Esophagus muscularis mucosa (tissue), 4 donors: ENCODE data around the gene FRMD4A. TPM values are rescaled to one million over a fixed set of nuclear protein-coding genes. Genes with fewer than 3 reads are reported as not detected.
"Not testable (repeated sequence)": the region's sequence is repeated elsewhere in the genome, so short reads cannot be mapped to it uniquely, and the experiment has no call there.

Experiments
- DNase-seq: peaks from one replicate; pipeline ENCODE4 v3.0.0-alpha.2; 2017; ENCODE audit errors: extremely low spot score
- H3K27ac ChIP-seq, 4 donors: fragments of 200-600 bp; sonication (generic); replicated peaks in 1 of 4; 1 replicate in 3 of 4; 2 replicates in 1 of 4; pipeline ENCODE4 v1.5.1; 2016 to 2019; ENCODE audit warnings: mild to moderate bottlenecking in 1 of 4
- H3K27me3 ChIP-seq, 4 donors: fragments of 200-600 bp; sonication (generic); one replicate each; pipeline versions ENCODE4 v1.5.1 to v1.6.0; 2016 to 2019
- H3K36me3 ChIP-seq, 4 donors: fragments of 200-600 bp; sonication (generic); one replicate each; pipeline ENCODE4 v1.5.1; 2016 to 2019
- H3K4me1 ChIP-seq, 4 donors: fragments of 200-600 bp; sonication (generic); one replicate each; pipeline ENCODE4 v1.5.1; 2016 to 2019
- H3K4me3 ChIP-seq, 4 donors: fragments of 200-600 bp; sonication (generic); 1 replicate in 2 of 4; 2 replicates in 2 of 4; pipeline ENCODE4 v1.5.1; 2016 to 2019; ENCODE audit warnings: mild to moderate bottlenecking in 4 of 4, moderate library complexity in 1 of 4
- H3K9me3 ChIP-seq, 4 donors: fragments of 200-600 bp; sonication (generic); 1 replicate in 3 of 4; 2 replicates in 1 of 4; pipeline ENCODE4 v1.5.1; 2016 to 2019
- EP300 ChIP-seq: sonication (generic); formaldehyde crosslinking; IDR thresholded peaks from one replicate; pipeline ENCODE4 v1.6.1; 2017; ENCODE audit warnings: antibody characterized with exemption
- POLR2A ChIP-seq: fragments of 450-650 bp; IDR thresholded peaks from one replicate; pipeline ENCODE4 v1.6.1; 2017; ENCODE audit warnings: antibody characterized with exemption, moderate library complexity, mild to moderate bottlenecking, low read depth
- POLR2AphosphoS5 ChIP-seq, 2 donors: sonication (generic); formaldehyde crosslinking; IDR thresholded peaks; one replicate each; pipeline ENCODE4 v1.6.1; 2017; ENCODE audit warnings: antibody characterized with exemption in 2 of 2
- WGBS: methylation state at CpG from one replicate; pipeline ENCODE4 v1.1.5; 2018; 5-methylcytosine and 5-hydroxymethylcytosine counted together
- intact Hi-C: fragments of 100-400 bp; cut with DNase I; formaldehyde crosslinking; loops from one replicate; pipeline ENCODE4 v1.15.1; 2023
- total RNA-seq, 4 donors: library from RNA; depleted of rRNA; stranded (reverse); fragments of >200 nt; gene quantifications; one replicate each; pipeline versions ENCODE4 v1.1.0 to v1.2.1, GENCODE V29; 2016
- TF ChIP-seq, protein P1 (sequence below), 3 experiments: fragments of 200-600 bp in 2 of 3; fragments of 450-650 bp in 1 of 3; sonication (generic) in 2 of 3; IDR thresholded peaks; one replicate each; pipeline ENCODE4 v1.5.1; 2017 to 2019; ENCODE audit warnings: antibody characterized with exemption in 3 of 3, mild to moderate bottlenecking in 2 of 3, moderate library complexity in 1 of 3

The FRMD4A gene
- total RNA-seq, 4 donors from 2014 or later = 17.0 to 28.8 (median 21.8) TPM

DNA sequence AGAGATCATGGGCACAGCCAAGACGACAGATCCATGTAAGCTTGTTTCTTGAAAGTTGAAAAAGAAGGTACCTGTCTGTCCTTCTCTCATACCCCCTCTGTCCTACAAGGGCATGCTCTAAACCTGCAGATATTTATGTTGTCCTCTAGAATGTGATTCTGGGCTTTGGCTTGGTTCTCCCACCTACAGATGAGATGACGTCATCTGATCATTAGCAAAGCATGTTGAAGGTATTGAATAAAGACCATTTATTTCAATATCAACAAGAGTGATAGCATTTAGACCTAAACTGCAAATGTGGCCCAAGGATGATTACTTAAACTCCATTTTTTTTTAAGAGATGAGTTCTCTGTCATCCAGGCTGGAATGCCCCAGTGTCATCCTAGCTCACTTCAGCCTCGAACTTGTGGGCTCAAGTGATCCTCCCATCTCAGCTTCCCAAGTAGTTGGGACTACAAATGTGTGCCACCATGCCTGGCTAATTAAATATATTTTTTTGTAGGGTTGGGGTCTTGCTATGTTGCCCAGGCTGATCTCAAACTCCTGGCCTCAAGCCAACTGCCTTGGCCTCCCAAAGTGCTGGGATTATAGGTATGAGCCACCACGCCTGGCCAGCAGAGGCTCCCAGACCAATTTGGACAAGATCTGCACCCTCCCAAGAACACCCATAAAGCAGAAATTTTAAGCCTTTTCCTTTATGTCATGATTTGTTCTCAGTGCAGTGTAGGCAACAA lies 559.8 kb downstream of the FRMD4A start:
- Histone ChIP-seq H3K27me3 (no peaks in the 10 kb centered on the region), H3K4me1 (peaks cover 0 to 4% (median 2%) of the 10 kb centered on the region in 4 donors), H3K27ac (no peak overlapping the region), H3K36me3 (peaks cover 0 to 10% (median 0%) of the 10 kb centered on the region in 4 donors), H3K4me3 (no peak overlapping the region), H3K9me3 (no peaks in the 10 kb centered on the region)
- intact Hi-C loops = no loop called here
- no peak for DNase-seq
- TF ChIP-seq, protein P1, sequence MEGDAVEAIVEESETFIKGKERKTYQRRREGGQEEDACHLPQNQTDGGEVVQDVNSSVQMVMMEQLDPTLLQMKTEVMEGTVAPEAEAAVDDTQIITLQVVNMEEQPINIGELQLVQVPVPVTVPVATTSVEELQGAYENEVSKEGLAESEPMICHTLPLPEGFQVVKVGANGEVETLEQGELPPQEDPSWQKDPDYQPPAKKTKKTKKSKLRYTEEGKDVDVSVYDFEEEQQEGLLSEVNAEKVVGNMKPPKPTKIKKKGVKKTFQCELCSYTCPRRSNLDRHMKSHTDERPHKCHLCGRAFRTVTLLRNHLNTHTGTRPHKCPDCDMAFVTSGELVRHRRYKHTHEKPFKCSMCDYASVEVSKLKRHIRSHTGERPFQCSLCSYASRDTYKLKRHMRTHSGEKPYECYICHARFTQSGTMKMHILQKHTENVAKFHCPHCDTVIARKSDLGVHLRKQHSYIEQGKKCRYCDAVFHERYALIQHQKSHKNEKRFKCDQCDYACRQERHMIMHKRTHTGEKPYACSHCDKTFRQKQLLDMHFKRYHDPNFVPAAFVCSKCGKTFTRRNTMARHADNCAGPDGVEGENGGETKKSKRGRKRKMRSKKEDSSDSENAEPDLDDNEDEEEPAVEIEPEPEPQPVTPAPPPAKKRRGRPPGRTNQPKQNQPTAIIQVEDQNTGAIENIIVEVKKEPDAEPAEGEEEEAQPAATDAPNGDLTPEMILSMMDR (IDR thresholded peaks at IDR 0.05) = no peak
- TF ChIP-seq EP300 (no peak), POLR2A (no peak), POLR2AphosphoS5 (IDR thresholded peaks at IDR 0.05) (no peak)
- WGBS = 92% methylated on average over 4 of the region's 4 CpGs

DNA sequence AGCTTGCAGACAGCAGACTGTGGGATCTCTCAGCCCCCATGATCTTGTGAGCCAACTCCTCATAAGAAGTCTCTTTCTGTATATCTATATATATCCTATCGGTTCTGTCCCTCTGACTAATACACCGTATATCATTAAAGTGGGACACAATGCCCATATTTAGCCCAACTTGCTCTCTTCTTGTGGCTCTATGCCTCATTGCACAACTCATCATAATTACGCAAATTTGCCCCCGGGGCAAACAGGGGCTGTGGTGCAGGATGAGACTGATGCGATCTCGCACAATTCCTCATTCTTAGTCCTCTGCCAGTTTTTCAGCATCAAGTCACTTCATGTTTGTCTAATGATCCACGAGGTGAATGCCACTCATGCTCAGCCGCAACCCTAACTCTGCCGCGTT lies 560.8 kb downstream of the FRMD4A start:
- WGBS = 92% methylated on average over 10 of the region's 10 CpGs
- no peaks in the 10 kb centered on the region for H3K9me3 ChIP-seq
- H3K4me1 ChIP-seq = peaks cover 0 to 10% (median 6%) of the 10 kb centered on the region in 4 donors
- intact Hi-C loops = no loop called here
- TF ChIP-seq, protein P1 (IDR thresholded peaks at IDR 0.05) = no peak
- TF ChIP-seq EP300 (no peak), POLR2AphosphoS5 (IDR thresholded peaks at IDR 0.05) (no peak)
- H3K36me3 ChIP-seq = peaks cover 0 to 10% (median 0%) of the 10 kb centered on the region in 4 donors
- no peak overlapping the region for H3K4me3 ChIP-seq
- no peak overlapping the region for H3K27ac ChIP-seq
- H3K27me3 ChIP-seq = no peaks in the 10 kb centered on the region
- no peak for DNase-seq

DNA sequence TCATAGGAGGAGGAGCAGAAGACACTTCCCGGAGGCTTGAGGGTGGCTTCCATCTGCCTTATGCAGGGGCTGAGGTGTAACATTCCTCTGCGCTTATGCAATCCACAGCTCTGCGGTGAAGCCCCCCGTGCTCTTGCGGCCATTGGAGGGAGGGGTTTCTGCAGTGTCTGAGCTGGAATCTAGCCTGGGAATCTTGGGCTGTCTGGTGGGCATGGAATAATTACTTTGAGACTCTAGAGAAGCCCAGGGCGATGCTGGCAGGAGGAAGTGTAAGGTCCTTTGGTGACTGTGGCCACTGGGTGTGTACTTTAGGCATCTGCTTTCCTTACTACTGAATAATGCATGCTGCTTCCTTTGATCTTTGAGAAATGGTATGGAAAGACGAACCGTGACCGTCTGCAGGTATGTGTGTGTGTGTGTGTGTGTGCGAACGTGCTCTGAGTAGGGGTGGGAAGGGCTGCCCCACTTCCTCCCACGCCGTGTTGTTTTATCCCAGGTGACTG lies 563.0 kb downstream of the FRMD4A start:
- Histone ChIP-seq H3K4me3 (no peak overlapping the region), H3K27me3 (no peaks in the 10 kb centered on the region), H3K27ac (no peak overlapping the region), H3K9me3 (no peaks in the 10 kb centered on the region), H3K36me3 (peaks cover 0 to 10% (median 0%) of the 10 kb centered on the region in 4 donors), H3K4me1 (peaks cover 0 to 11% (median 2%) of the 10 kb centered on the region in 4 donors)
- intact Hi-C loops = no loop called here
- 81% methylated on average over 13 of the region's 13 CpGs for WGBS
- DNase-seq = no peak
- no peak for TF ChIP-seq EP300
- TF ChIP-seq POLR2A = no peak
- TF ChIP-seq, protein P1 (IDR thresholded peaks at IDR 0.05) = no peak
- no peak for TF ChIP-seq POLR2AphosphoS5 (IDR thresholded peaks at IDR 0.05)

DNA sequence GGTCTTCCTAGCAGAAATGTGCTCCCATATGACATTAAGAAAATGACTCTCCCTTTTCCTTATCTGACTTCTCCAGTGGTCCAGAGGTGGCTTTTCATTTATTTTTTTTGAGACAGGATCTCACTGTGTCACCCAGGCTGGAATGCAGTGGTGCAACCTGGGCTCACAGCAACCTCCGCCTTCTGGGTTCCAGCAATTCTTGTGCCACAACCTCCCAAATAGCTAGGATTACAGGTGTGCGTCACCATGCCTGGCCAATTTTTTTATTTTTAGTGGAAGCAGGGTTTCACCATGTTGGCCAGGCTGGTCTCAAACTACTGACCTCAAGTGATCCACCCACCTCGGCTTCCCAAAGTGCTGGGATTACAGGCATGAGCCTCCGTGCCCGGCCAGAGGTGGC lies 563.6 kb downstream of the FRMD4A start:
- H3K27ac ChIP-seq, H3K27me3 ChIP-seq, H3K9me3 ChIP-seq, H3K36me3 ChIP-seq, DNase-seq, H3K4me3 ChIP-seq, intact Hi-C loops: not testable (repeated sequence)
- WGBS = 89% methylated on average over 5 of the region's 5 CpGs
- peaks cover 0 to 11% (median 2%) of the 10 kb centered on the region in 4 donors for H3K4me1 ChIP-seq

DNA sequence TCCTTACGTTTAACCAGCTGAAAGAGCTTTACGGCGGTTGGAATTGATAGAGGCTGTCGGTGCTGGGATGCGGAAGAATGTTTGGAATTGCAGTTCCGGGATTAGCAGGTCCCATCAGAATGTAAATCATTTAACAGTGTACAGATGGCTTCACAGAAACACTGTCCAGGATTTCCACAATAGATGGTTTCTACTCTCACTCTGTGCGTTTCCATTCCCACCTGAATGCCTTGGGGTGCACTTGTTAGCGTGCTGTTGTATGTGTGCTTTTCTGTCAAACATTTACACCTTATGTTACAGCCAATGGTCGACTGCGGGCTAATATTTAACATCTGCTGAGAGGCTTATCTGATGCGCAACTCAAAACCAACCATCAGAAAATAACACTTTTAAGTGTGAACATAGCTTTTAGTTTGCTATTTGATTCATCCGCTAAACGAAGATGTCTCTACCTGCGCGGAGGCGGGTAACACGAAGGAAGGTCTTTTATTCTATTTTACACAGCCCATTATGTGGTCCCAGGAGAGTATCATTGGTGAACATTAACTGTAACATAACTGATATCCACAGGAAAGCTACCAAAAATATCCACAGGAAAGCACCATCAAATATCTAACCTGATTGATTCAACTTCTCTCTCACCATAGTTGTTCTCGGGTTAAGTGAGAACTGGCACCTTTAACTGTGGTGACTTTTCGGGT lies 564.9 kb downstream of the FRMD4A start:
- no peak overlapping the region for H3K27ac ChIP-seq
- H3K36me3 ChIP-seq = peaks cover 0 to 10% (median 0%) of the 10 kb centered on the region in 4 donors
- WGBS = 82% methylated on average over 19 of the region's 19 CpGs
- no peak for DNase-seq
- H3K9me3 ChIP-seq = no peaks in the 10 kb centered on the region
- no peaks in the 10 kb centered on the region for H3K27me3 ChIP-seq
- intact Hi-C loops = no loop called here
- no peak overlapping the region for H3K4me3 ChIP-seq
- peaks cover 0 to 11% (median 2%) of the 10 kb centered on the region in 4 donors for H3K4me1 ChIP-seq
- TF ChIP-seq POLR2A (no peak), EP300 (no peak), POLR2AphosphoS5 (IDR thresholded peaks at IDR 0.05) (no peak)
- TF ChIP-seq, protein P1 (IDR thresholded peaks at IDR 0.05) = no peak
